ENCODE data around the gene TMEM218. TPM values are rescaled to one million over a fixed set of nuclear protein-coding genes. Genes with fewer than 3 reads are reported as not detected.
A peak's percentile ranks its signal among the peaks of the same experiment; 100 is the strongest.

TMEM218 gene
- total and polyA plus RNA-seq, 2 donors (not counting 1 experiment from before 2014, with no cell fraction given): 31.9 to 34.8 TPM

GRCh38 chr11:125092669-125093068, 18.8 kb downstream of the TMEM218 start:
- no peaks in the 10 kb centered on the region for H3K9me3 ChIP-seq (ENCODE audit: control insufficient read depth, insufficient read depth, low read depth, low read length)
- no peak overlapping the region for H3K9ac ChIP-seq (ENCODE audit: insufficient read depth, low read length)
- H4K20me1 ChIP-seq (ENCODE audit: control insufficient read depth, extremely low read depth, insufficient read depth, low read length): no peaks in the 10 kb centered on the region
- no peak overlapping the region for H3K27ac ChIP-seq (ENCODE audit: insufficient read depth, low read length)
- no peak overlapping the region for H3K4me3 ChIP-seq (replicated peaks in 1 of 4; ENCODE audit: control extremely low read depth in 1 of 4, insufficient read depth in 1 of 4, low read depth in 3 of 4, low read length in 4 of 4)
- no peak for TF ChIP-seq EZH2 (IDR thresholded peaks at IDR 0.05; ENCODE audit: low read length, missing control alignments)
- TF ChIP-seq, protein P1, sequence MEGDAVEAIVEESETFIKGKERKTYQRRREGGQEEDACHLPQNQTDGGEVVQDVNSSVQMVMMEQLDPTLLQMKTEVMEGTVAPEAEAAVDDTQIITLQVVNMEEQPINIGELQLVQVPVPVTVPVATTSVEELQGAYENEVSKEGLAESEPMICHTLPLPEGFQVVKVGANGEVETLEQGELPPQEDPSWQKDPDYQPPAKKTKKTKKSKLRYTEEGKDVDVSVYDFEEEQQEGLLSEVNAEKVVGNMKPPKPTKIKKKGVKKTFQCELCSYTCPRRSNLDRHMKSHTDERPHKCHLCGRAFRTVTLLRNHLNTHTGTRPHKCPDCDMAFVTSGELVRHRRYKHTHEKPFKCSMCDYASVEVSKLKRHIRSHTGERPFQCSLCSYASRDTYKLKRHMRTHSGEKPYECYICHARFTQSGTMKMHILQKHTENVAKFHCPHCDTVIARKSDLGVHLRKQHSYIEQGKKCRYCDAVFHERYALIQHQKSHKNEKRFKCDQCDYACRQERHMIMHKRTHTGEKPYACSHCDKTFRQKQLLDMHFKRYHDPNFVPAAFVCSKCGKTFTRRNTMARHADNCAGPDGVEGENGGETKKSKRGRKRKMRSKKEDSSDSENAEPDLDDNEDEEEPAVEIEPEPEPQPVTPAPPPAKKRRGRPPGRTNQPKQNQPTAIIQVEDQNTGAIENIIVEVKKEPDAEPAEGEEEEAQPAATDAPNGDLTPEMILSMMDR (conservative IDR thresholded peaks at IDR 0.05 in 1 of 2, IDR thresholded peaks at IDR 0.05 in 1 of 2; ENCODE audit: low read depth in 1 of 2, low read length in 2 of 2): no peak
- no peak overlapping the region for H2AFZ ChIP-seq (ENCODE audit: low read length)
- no peaks in the 10 kb centered on the region for H3K79me2 ChIP-seq (ENCODE audit: control insufficient read depth, insufficient read depth, low read length)
- H3K27me3 ChIP-seq (ENCODE audit: control insufficient read depth, insufficient read depth, low read length): no peaks in the 10 kb centered on the region
- no peak overlapping the region for H3K4me2 ChIP-seq (ENCODE audit: extremely low read depth, insufficient read depth, low read length)
- no peaks in the 10 kb centered on the region for H3K36me3 ChIP-seq (ENCODE audit: control insufficient read depth, insufficient read depth, low read length)
- DNase-seq (ENCODE audit: low read depth in 2 of 2): no peak
- peaks cover 12% of the 10 kb centered on the region for H3K4me1 ChIP-seq (ENCODE audit: control insufficient read depth, extremely low read depth, insufficient read depth, low read length)

DNA sequence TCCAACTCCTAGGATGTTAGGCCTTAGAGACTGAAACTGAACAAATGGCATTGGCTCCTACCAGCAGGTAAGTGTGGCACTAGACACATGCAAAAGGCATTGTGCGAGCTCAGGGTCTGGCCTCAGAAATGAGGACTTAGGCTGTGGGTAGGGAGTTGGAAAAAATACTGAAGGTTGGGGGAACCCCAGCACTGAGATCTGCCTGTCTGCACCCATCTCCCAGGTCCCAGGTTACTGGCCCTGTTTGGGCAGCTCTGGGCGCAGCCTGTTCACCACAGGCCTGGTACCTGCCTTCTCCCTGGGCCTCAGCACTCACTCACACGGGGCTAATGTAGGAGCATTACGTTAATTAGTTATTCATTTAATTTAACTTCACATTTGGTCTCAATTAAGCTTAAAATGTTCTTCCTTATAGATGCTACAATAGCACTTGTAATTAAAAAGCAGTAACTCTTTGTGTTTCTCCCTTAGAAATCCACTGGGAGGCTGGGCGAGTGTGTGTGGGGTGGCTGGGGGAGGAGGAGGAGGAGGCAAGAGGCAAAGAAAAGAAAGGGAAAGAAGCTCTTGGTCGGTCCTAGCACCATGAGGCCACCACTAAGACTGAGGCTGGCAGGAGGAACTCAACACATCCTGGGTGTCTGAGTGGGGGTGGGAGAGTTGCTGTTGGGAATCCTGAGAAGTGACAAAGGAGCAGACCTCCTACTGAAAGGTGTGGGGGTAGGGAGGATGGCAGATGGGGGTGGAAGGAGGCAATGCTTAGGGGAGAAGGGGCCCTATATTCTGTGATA, 19.4 kb downstream of the TMEM218 start:
- Histone ChIP-seq H3K79me2 (ENCODE audit: control insufficient read depth, insufficient read depth, low read length) (no peaks in the 10 kb centered on the region), H4K20me1 (ENCODE audit: control insufficient read depth, extremely low read depth, insufficient read depth, low read length) (no peaks in the 10 kb centered on the region), H3K4me3 (replicated peaks in 1 of 4; ENCODE audit: control extremely low read depth in 1 of 4, insufficient read depth in 1 of 4, low read depth in 3 of 4, low read length in 4 of 4) (no peak overlapping the region), H3K36me3 (ENCODE audit: control insufficient read depth, insufficient read depth, low read length) (no peaks in the 10 kb centered on the region), H3K4me1 (ENCODE audit: control insufficient read depth, extremely low read depth, insufficient read depth, low read length) (peaks cover 12% of the 10 kb centered on the region), H3K27me3 (ENCODE audit: control insufficient read depth, insufficient read depth, low read length) (no peaks in the 10 kb centered on the region), H3K9ac (ENCODE audit: insufficient read depth, low read length) (no peak overlapping the region), H2AFZ (ENCODE audit: low read length) (no peak overlapping the region), H3K27ac (ENCODE audit: insufficient read depth, low read length) (no peak overlapping the region), H3K4me2 (ENCODE audit: extremely low read depth, insufficient read depth, low read length) (no peak overlapping the region), H3K9me3 (ENCODE audit: control insufficient read depth, insufficient read depth, low read depth, low read length) (no peaks in the 10 kb centered on the region)
- DNase-seq (ENCODE audit: low read depth in 2 of 2): no peak
- TF ChIP-seq, protein P1 (conservative IDR thresholded peaks at IDR 0.05 in 1 of 2, IDR thresholded peaks at IDR 0.05 in 1 of 2; ENCODE audit: low read depth in 1 of 2, low read length in 2 of 2): no peak
- no peak for TF ChIP-seq EZH2 (IDR thresholded peaks at IDR 0.05; ENCODE audit: low read length, missing control alignments)

GRCh38 chr11:125091247-125091876, 20.1 kb downstream of the TMEM218 start:
- H3K27ac ChIP-seq (ENCODE audit: insufficient read depth, low read length): peak overlapping the region; percentile 42
- no peaks in the 10 kb centered on the region for H4K20me1 ChIP-seq (ENCODE audit: control insufficient read depth, extremely low read depth, insufficient read depth, low read length)
- peak overlapping the region; percentile 47 for H2AFZ ChIP-seq (ENCODE audit: low read length)
- no peaks in the 10 kb centered on the region for H3K9me3 ChIP-seq (ENCODE audit: control insufficient read depth, insufficient read depth, low read depth, low read length)
- H3K79me2 ChIP-seq (ENCODE audit: control insufficient read depth, insufficient read depth, low read length): no peaks in the 10 kb centered on the region
- DNase-seq (ENCODE audit: low read depth in 2 of 2): peak; percentile 71 to 86
- H3K4me1 ChIP-seq (ENCODE audit: control insufficient read depth, extremely low read depth, insufficient read depth, low read length): peaks cover 12% of the 10 kb centered on the region
- H3K9ac ChIP-seq (ENCODE audit: insufficient read depth, low read length): no peak overlapping the region
- H3K4me3 ChIP-seq (replicated peaks in 1 of 4; ENCODE audit: control extremely low read depth in 1 of 4, insufficient read depth in 1 of 4, low read depth in 3 of 4, low read length in 4 of 4): no peak overlapping the region
- peak overlapping the region; percentile 30 for H3K4me2 ChIP-seq (ENCODE audit: extremely low read depth, insufficient read depth, low read length)
- no peak for TF ChIP-seq EZH2 (IDR thresholded peaks at IDR 0.05; ENCODE audit: low read length, missing control alignments)
- TF ChIP-seq, protein P1 (conservative IDR thresholded peaks at IDR 0.05 in 1 of 2, IDR thresholded peaks at IDR 0.05 in 1 of 2; ENCODE audit: low read depth in 1 of 2, low read length in 2 of 2): peak; percentile 71 to 77
- H3K36me3 ChIP-seq (ENCODE audit: control insufficient read depth, insufficient read depth, low read length): no peaks in the 10 kb centered on the region
- no peaks in the 10 kb centered on the region for H3K27me3 ChIP-seq (ENCODE audit: control insufficient read depth, insufficient read depth, low read length)
